Left forelimb (tissue), 1 donor: ENCODE measurements around the gene DMAC2L.
"Not testable (repeated sequence)": the region's sequence is repeated elsewhere in the genome, so short reads cannot be mapped to it uniquely, and the experiment has no call there.

Source experiments
- DNase-seq: peaks from one replicate; pipeline ENCODE4 v3.0.0-alpha.2; 2018; ENCODE audit warnings: low spot score

The DMAC2L gene

DNA sequence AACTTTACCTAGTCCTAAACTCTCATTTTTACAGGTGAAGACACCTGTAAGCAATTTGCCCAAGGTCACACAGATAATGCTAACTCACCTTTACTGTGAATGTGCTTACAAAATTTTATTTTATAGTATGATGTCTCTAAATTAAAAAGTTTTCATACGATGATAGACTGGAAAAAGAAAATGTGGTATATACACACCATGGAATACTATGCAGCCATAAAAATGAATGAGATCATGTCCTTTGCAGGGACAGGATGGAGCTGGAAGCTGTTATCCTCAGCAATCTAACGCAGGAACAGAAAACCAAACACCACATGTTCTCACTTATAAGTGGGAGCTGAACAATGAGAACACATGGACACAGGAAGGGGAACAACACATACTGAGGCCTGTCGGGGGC, 44.2 kb downstream of the DMAC2L start:
- DNase-seq, result not testable (repeated sequence)

DNA sequence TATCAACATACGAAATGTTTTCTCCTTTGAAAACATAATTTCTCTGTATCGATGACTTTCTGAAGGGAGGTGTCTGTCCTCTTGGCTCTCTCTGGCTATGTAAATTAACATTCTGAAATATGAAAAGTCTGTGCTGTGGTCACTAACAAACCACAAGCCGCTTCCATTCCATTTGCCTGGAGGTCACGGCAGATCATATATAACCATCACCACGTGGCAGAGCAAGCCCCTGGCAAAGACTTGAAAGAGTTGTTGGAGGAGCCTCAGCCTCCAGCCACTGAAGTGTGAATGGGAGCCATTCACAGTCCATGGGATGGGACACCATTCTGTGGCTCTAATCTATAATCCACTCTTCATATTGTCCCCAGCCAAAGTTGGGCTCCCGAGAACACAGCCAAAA, 45.0 kb downstream of the DMAC2L start:
- no peak for DNase-seq

DNA sequence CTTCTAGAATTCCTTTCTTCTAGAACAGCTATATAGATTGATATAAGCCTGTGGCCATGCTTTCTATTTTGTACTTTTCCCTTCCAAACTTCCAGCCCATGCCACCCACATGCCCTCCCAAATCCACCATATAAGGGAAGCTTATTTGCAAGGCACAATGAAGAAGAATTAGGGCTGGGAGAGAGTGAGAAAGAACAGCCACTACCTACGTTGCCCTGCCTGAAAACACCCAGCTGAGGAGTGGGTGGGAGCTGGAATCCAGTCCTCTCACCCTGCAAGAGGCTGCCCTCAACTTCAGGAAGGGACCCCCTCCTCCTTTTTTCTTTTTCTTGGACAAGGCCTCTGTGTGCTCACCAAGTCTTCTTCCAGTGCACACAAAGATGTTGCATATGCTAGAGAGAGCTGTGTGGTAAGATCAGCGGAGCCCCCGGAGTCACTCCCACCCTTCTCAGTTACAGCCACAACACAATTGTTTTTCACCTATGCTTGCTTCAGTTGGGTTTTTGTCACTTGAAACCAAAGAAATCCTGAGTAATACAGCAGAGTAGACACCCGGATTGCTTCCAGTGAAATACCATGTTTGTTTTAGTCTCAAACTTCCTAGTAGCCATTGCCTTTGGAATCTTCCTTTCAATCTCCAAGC, 45.8 kb downstream of the DMAC2L start:
- no peak for DNase-seq

DNA sequence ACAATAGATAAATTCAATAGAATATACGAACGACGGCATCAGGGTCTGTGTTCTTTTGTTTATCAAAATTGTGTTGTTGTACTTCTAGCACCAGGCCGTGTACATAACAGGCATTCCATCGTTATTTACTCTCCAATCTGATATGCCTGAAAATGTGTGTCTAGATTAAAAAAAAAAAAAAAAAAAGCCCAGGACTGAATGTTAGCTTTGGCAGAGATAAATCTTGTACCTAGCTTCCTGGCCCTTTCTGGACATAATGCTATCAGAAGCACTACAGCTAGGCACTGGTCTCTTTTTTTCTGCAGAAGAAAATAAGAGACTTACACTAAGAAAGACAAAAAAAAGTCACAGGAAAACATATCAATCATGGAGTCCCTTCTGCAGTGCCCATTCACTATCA, 47.5 kb downstream of the DMAC2L start:
- no peak for DNase-seq

DNA sequence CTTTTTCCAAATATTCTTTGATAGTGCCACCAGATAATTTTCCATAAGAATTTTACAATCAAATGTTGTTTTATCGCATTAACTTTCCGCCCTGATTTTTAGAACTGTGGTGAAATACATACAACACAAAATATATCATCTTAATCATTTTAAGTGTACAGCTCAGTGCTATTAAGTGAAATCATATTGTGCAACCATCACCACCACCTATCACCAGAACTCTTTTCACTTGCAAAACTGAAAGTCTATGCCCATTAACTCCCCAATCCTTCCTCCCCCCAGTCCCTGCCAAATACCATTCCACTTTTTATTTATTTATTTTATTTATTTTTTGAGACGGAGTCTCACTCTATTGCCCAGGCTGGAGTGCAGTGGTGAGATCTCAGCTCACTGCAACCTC, 48.0 kb downstream of the DMAC2L start:
- DNase-seq, result no peak

GRCh38 chr14:50360851-50361250, 48.7 kb downstream of the DMAC2L start:
- DNase-seq, result no peak

GRCh38 chr14:50361473-50362403, 49.6 kb downstream of the DMAC2L start:
- DNase-seq, result not testable (repeated sequence)

DNA sequence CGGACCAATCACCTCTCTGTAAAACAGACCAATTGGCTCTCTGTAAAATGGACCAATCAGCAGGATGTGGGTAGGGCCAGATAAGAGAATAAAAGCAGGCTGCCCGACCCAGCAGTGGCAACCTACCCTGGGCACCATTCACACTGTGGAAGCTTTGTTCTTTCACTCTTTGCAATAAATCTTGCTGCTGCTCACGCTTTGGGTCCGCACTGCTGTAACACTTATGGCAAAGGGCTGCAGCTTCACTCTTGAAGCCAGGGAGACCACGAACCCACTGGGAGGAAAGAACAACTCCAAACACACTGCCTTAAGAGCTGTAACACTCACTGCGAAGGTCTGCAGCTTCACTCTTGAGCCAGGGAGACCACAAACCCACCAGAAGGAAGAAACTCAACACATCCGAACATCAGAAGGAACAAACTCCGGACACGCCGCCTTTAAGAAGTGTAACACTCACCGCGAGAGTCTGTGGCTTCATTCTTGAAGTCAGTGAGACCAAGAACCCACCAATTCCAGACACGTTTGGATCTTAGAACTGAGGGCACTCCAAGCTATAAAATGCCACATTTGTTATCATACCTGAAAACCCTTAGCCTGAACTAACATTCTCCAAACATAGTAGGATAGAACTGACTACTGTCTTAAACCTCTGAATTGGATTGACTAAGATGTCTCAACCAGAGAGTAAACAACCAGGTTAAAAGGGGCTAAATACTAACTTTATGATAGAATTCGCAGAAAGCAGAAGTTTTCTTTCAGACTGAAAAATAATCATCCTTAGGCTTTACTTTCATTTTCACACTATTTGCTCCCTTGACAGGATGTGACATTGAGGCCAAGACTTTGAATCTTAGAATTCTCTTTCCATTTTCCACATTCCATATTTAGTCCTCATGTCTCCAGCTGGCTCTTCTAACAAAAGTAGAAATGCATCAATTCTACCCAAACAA, 50.9 kb downstream of the DMAC2L start:
- DNase-seq, result no peak

- DNase-seq, result no peak
These were observed 51.6 kb downstream of the DMAC2L start for GRCh38 chr14:50363714-50364111.

GRCh38 chr14:50364792-50365191, 52.7 kb downstream of the DMAC2L start:
- no peak for DNase-seq

DNA sequence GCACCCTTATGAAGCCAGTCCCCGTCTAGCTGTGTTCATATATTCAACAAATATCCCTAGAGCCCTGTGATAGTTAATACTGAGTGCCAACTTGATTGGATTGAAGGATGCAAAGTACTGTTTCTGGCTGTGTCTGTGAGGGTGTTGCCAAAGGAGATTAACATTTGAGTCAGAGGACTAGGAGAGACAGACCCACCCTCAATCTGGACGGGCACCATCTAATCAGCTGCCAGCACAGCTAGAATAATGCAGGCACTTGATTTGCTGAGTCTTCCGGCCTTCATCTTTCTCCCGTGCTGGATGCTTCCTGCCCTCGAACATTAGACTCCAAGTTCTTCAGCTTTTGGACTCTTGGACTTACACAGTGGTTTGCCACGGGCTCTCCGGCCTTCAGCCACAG, 53.4 kb downstream of the DMAC2L start:
- not testable (repeated sequence) for DNase-seq

DNA sequence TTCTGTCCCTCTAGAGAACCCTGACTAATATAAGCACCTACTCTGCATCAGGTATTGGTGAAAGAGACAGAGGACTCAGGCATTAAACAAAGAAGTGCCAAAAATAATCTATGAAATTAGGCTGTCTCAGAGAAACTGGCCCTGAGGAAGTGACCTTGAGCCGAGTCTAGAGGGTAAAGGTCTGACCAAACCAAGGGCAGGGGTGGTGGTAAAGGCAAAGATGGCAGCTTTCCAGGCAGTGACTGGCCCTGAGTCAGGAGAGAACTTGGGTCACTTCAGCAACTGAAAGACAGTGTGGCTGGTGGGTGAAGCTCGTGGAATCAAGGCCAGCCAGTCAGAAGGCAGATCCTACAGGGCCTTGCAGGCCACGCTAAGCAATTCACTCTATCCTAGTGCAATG, 54.0 kb downstream of the DMAC2L start:
- no peak for DNase-seq

DNA sequence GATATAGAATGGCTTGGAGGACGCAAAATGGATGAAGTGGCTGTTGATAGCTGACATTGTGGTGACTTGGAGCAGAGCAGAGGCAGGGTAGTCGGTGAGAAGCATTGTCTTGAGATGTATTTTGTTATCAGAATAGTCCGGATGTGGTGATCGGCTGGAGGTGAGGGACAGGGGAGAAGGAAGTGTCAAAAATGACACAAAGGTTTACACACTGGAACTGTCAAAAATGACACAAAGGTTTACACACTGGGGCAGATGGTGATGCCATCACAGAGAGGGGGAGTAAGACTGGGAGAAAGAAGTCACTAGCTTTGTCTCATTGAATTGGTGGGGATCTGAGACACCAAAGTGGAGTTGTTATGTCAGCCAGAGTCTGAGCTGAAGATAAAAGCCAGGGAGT, 54.5 kb downstream of the DMAC2L start:
- DNase-seq, result no peak

- DNase-seq, result no peak
These were observed 59.4 kb downstream of the DMAC2L start for GRCh38 chr14:50371546-50371945.

GRCh38 chr14:50373959-50374358, 61.8 kb downstream of the DMAC2L start:
- DNase-seq, result no peak

DNA sequence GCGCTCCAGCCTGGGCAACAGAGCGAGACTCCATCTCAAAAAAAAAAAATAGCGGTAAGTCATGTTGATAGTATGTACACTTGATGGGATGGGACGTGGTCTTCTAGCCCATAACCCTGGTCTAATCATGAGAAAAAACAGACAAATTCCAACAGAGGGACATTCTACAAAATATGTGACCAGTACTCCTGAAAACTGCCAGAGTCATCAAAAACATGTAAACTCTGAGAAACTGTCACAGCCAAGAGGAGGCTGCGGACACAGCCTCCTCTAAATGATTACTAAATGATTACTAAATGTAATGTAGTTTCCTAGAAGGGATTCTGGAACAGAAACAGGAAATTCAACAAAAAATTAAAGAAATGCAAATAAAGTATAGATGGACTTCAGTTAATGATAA, 63.6 kb downstream of the DMAC2L start:
- DNase-seq, result no peak
